Fibroblast of the aortic adventitia (primary cell): ENCODE measurements around the gene KRTAP11-1. TPM values are rescaled to one million over a fixed set of nuclear protein-coding genes. Genes with fewer than 3 reads are reported as not detected.

Source experiments
- DNase-seq: peaks from one replicate; pipeline ENCODE4 v3.0.0-alpha.2; 2010; ENCODE audit warnings: low read depth
- H3K4me3 ChIP-seq: 2 replicates; pipeline ENCODE4 v1.5.1; 2011; ENCODE audit warnings: low read depth, mild to moderate bottlenecking, control low read depth, low read length, moderate library complexity
- total RNA-seq: library from RNA; depleted of rRNA; stranded (reverse); fragments of >200 nt; gene quantifications from 2 replicates; pipeline ENCODE4 v1.2.3, GENCODE V29; 2012; ENCODE audit warnings: low replicate concordance
- TF ChIP-seq, protein P1 (sequence below): IDR thresholded peaks from 2 replicates; pipeline ENCODE4 v1.5.1; 2011; ENCODE audit warnings: mild to moderate bottlenecking, low read length, control low read depth, inconsistent platforms; ENCODE audit not compliant: insufficient read depth

Gene KRTAP11-1, protein sequence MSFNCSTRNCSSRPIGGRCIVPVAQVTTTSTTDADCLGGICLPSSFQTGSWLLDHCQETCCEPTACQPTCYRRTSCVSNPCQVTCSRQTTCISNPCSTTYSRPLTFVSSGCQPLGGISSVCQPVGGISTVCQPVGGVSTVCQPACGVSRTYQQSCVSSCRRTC
- not detected in 2 replicates for total RNA-seq

DNA sequence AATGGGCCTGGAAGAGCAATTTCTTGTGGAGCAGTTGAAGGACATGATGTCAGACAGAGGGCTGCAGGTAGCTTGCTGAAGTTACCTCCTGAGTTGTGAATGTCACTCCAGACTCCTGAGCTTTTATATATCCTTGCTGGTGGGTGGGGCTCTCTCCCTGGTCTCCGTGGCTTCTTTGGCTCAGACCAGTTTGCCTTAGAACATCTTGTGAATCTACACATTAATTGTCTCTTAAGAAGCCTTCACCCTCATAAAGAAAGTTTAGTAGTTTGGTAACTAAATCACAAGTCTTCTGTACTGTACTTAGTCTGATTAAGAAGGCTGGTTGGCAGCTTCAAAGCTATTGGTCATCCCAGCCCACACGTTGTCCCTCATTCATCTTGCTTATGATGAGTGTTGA lies at the start of gene KRTAP11-1:
Gene KRTAP11-1, minus strand, starts transcription at position 101 of the 400 bp plus-strand sequence. Its CDS starts 56 bp downstream, at position 45.
- DNase-seq = no peak
- TF ChIP-seq, protein P1, sequence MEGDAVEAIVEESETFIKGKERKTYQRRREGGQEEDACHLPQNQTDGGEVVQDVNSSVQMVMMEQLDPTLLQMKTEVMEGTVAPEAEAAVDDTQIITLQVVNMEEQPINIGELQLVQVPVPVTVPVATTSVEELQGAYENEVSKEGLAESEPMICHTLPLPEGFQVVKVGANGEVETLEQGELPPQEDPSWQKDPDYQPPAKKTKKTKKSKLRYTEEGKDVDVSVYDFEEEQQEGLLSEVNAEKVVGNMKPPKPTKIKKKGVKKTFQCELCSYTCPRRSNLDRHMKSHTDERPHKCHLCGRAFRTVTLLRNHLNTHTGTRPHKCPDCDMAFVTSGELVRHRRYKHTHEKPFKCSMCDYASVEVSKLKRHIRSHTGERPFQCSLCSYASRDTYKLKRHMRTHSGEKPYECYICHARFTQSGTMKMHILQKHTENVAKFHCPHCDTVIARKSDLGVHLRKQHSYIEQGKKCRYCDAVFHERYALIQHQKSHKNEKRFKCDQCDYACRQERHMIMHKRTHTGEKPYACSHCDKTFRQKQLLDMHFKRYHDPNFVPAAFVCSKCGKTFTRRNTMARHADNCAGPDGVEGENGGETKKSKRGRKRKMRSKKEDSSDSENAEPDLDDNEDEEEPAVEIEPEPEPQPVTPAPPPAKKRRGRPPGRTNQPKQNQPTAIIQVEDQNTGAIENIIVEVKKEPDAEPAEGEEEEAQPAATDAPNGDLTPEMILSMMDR = no peak

DNA sequence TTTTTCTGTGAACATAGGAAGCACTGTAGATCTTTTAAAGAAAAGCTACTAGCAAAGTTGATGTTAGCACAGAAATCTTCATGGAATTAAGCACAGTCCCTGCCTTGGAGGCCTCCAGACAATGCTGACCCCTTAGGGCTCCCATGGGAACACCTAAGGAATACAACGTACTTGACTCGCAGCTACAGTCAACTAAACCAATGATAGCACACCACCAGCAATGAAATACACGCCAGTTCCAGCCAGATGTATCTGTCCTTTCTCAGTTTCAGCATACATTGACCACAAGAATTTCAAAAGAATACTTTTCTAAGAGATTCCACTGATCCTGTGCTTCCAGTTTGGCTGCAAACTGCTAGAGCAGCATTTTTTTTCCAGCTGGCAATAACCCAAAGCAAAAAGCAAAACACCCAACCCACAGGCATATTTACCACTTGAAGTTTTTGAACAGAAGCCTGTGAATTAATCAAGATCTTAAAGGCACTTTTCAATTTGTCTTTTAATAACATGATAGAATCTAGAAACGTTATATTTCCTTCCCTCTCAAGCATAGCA lies 42.8 kb upstream of the KRTAP11-1 start:
- TF ChIP-seq, protein P1 = no peak
- no peak overlapping the region for H3K4me3 ChIP-seq
- no peak for DNase-seq

More for the DNA sequence above, at the start of gene KRTAP11-1:
- no peak within 1 kb of the TSS for H3K4me3 ChIP-seq

DNA sequence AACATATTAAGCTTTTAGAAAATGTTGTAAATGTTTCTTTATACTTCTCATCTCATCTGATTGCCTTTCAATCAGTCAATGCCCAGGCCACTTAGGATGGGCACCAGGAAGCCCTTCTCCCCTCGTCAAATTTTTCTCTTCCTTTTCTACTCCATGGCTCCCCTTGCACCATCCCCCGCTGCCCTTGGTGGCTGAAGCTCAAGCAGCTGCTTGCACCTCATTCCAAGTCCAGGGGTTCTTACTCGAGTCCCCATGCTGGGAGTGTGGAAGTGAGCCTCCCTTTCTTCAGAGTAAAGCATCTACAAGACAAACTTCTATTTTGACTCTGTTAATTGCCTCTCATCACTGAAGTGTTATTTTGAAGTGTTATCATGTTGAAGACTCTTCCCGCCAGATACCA lies 39.7 kb upstream of the KRTAP11-1 start:
- TF ChIP-seq, protein P1 = no peak
- no peak overlapping the region for H3K4me3 ChIP-seq
- DNase-seq = no peak

GRCh38 chr21:30917557-30917956 lies 36.2 kb upstream of the KRTAP11-1 start:
- no peak for DNase-seq
- no peak overlapping the region for H3K4me3 ChIP-seq
- TF ChIP-seq, protein P1 = no peak

DNA sequence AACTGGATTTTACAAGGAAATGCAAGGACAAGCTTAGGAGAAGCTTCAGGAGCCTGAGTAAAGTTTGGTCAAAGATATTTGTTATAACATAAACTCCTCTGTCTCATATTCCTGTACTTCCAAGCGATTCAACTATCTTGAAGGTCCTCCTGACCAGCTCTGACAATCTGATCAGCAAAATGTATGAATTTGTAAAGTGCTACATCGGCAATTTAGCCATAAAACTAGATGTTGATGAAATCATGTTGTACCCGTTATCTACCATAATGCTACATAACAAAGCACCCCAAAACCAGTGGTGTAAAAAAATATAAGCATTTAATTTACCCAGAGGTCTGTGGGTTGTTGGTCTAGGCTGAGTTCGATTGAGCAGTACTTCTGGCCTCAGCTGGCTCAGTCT lies 19.5 kb upstream of the KRTAP11-1 start:
- TF ChIP-seq, protein P1 = no peak
- no peak for DNase-seq
- no peak overlapping the region for H3K4me3 ChIP-seq

GRCh38 chr21:30882866-30883597 lies 1.7 kb upstream of the KRTAP11-1 start:
- no peak overlapping the region for H3K4me3 ChIP-seq
- TF ChIP-seq, protein P1 = no peak
- no peak for DNase-seq
